Stimulated activated CD4-positive, alpha-beta T cell treated with anti-CD3 and anti-CD28 coated beads, Interleukin-12 subunit alpha, Interleukin-12 subunit beta, amount 100 ng/mL, for 4 hours (primary cell): ENCODE data around the gene FAM83B.
"Not testable (repeated sequence)": the region's sequence is repeated elsewhere in the genome, so short reads cannot be mapped to it uniquely, and the experiment has no call there.

ENCODE experiments used
- DNase-seq: peaks from one replicate; pipeline ENCODE4 v3.0.0-alpha.2; 2020

Gene FAM83B

DNA sequence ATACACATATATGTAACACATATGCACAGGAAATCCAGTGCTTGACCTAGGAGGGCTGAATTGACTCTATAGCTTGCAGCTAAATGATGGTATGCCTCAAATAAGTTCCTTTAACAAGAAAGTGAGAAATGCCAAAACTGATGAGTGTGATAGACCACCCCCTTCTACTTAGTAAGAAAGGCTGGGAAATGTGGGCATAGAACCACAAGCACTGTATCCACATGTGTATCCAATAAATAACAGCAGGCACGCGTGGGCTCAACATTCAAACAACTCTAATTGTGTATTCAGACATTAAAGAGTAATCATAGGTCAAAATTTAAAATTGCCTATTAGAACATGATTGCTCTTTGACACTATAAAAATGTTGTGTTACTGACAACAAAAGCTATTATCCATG is 54.1 kb downstream of the FAM83B start:
- DNase-seq: no peak

DNA sequence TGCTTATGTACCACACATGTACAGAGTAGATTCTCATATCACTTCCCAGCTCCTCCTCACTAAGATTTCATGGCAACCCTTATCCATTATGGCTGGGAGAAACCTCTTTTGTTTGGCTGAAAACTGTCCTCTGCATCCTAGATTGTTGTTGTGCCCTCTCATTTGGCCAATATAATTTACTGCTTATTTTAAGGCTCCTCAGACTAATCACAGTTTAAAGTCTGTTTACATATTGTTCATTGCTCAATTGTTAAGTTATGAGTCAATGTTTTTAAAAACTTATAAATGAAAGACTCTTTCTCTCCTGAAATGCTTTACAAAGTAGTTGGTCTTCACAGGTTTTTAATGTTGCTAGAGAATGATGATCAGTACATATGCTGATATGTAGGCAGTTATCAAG is 57.3 kb downstream of the FAM83B start:
- DNase-seq: no peak

DNA sequence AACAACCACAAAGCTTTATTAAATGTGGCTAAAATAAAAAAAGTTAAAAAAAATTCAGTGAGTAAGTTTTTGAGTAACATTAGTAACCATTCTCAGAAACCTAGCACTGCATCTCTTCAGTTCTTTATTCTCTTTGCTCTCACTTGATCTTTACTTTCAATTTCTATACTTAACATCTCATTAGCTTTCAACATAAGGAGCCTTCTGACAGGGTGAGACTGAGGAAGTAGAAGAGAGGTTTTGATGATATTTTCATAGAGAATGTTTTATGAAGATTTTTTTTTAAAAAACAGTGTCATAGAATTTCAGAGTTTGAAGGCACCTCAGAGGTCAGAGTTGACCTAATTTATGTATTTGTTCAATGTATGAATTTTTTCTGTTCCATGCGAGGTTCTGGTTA is 60.8 kb downstream of the FAM83B start:
- DNase-seq: no peak

DNA sequence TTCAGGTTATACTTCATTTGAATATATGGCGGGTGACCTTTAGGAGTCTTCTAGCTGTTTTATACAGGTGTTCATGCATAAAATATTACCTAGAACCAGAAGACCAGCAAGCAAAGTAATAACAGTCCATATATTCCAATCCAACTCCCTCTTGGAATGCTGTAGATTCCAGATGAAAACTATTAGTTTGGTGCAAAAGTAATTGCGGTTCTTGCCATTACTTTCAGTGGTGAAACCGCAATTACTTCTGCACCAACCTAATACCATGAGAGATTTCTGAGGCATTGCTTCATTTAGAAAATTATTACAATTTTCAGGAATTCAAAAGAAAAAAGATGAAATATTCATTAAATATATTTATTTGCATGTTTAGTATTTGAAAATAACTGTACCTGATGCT is 62.6 kb downstream of the FAM83B start:
- DNase-seq: no peak

DNA sequence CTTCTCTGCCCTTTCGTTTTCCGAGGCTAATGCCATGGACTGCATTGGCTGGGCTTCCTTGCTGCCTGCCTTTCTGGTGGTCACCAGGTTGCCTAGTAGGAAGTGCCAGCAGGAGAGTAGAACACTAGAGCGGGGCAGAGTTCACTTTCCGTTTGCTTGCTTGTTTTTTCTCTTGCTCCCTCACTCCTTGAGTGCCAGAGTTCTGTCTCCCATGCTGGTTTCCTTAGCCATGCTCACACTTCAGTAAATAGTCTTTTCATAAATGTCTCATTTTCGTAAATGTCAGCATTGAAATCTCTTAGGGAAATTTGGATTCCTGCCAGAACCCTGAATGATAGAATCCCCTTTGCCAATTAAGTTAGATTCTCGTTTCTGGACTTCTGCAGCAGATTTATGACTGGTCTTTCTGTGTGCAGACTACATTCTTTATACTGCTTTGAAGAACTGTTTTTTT is 63.9 kb downstream of the FAM83B start:
- no peak for DNase-seq

DNA sequence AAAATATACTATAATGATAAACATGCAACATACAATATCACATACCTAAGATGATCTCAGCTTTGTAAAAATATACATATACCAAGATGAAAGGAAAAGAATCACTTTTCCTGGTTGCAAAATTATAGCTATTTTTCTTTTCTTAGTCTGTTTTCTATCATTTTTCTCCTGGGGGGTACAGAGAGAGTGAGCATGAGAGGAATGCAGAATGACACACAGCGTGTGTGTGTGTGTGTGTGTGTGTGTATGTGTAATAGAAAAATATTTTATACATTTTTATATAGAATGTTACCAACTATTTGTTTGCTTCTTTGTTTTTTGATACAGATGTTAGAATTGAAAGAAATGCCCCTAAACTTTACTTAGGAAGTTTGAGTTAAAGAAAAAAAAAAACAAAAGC is 64.3 kb downstream of the FAM83B start:
- DNase-seq: no peak

DNA sequence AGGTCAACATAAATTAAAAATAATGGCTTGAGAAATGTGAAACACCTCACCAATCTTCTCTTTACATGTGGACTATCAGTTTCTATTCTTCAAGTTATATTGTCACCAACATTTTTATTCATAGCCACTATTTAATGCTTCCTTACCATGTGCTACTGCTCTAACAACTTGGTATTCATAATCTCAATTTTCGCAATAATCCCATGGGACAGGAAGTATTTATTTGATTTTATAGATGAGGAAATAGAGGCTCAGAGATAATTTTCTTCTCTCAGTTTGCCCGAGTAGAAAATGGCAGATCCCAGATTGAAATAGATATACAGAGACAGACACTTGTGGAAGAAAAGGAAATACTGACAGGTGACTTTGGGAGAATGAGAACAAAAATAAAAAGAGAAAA is 66.6 kb downstream of the FAM83B start:
- DNase-seq: no peak

DNA sequence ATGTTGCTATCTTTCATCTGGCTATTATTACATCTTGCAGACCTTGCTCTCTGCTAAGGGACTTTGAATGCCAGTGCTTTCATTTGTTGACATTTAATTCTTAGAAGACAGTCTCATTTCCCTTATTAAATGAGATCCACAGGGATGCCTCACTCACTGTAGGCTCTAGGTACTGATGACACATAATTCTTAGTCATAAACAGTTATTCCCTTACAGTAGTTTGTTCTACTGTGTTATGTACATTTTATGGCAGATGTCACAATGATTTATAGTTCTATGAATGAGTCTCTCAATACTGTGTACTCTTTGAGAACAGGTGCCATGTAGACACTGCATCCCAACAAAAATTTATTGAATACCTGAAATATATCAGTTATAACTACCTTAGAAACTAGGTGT is 70.3 kb downstream of the FAM83B start:
- DNase-seq: no peak

DNA sequence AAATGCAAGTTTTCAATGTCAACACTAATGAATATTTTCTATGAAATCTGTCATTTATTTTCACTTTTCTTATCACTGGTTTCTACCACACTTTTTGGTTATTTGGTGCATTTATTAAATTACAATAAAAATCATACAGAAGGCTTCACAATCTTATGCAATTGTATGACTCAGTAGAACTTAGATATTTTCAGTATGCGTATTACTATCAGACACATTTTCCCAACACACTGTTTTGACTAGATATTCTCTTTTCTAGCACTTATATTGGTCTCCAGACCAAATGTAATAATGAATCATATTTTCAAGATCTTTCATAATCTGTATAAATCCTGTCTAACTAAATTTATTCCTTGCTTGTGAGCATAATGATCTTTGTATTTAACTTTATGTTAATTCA is 74.1 kb downstream of the FAM83B start:
- no peak for DNase-seq

DNA sequence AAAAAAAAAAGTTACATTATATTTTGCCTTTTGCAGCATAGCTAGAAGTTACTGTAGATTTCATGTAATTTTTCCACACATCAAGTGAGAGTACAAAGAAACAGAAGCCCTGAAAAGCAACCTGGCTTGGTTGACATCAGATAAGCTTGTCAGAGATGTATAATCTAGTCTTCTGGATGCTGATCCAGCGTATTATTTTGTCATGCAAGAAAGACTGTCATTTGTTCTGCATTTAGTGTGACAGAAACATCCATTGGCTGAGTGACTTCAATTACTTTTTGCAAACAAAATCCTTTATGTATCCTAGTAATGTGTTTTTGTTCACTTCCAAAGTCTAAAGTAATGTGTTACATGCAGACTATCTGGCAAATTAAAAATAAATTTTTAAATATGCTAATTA is 75.3 kb downstream of the FAM83B start:
- no peak for DNase-seq

DNA sequence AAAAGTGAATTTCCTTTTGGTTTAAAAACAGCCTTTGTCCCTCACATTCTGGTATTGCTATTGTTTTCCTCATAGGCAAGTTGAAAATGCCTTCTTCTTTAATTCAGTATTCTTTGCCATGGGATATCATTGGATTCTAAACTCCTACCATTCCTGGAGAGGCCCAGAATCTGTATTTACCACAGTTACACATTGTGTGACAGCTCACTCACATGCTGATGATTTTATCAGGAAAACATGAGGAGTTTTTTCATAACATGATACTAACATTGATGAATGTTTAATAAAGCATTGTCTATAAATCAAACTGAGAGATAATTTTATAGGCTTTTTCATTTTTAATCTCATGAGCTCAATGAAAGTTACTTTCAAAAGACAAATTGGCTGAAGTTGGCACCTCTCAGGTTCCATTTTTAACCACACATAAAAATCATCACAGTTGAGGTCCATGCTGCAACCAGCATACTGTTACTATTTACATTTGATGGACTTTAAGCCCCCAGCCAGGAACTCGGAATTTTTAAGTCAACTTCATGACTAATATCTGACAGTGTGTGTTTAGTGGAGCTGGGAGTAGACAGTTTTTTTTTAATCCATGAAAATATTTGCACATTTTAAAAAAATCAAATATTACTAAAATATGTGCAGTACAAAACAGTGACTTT is 82.8 kb downstream of the FAM83B start:
- no peak for DNase-seq

DNA sequence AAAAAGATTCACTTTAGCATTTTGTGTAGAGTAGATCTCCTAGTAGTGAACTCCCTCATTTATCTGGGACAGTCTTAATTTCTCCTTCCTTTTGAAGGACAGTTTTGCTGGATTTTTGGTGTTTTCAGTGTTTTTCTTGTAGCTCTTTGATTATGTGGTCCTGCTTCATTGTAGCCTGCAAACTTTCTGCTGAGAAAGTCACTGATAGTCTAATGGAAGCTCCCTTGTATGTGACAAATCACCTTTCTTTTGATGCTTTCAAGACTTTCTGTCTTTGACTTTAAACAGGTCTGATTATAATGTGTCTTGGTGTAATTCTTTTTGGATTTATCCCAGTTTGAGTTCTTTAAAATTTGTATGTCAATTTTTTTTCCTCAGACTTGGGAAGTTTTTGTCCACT is 86.1 kb downstream of the FAM83B start:
- no peak for DNase-seq

DNA sequence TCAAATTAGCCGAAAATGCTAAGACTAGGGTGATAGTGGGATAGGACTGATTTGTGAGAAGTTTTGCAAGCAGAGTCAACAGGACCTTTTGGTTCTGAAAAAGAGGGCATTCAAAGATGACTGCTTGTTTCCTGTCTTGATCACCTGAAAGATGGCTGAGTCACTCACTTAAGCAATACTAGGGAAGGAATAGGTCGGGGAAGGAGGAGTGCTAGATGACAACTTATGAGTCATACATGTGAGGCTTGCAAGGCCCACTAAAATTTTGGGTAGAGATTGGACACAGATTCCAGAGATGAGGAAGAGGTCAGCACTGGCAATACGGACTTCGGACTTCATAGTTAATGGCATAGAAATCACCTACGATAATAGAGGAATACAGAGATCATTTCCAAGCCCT is 89.2 kb downstream of the FAM83B start:
- DNase-seq: no peak

DNA sequence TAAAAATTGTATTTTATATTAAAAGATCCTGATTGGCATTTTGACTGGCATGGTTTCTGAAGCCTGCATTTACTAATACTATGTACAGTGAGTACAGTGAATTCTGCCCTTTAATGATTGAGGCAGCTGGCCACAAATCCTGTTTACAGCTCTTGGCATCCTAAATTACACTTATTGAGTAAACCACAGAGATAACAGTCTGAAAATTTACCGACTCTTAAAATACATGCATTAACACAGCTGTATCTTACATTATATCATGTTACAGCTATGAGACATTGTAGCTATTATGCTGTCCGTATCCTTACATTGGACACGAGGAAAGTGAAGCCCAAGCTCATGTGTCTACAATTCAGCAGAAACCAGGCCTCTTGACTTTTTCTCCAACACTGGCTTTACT is 90.8 kb downstream of the FAM83B start:
- DNase-seq: no peak

DNA sequence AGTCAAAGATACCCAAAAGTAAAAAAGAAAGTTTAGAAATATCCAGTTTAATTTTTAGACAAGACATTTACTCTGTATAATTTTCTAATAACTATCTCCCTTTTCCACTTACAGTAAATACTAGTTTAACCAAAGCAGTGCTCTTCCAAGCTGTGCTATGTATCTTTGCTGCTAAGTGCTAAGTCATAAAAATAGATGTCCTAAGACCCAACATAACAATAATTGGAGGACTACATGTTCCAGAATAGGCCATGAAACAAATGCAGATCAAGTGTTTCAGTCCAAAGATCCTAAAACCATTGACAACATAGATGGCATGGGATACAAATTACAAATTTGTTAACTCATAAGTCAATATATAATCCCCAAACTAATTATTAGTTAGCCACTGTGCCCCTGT is 111.1 kb downstream of the FAM83B start:
- DNase-seq: no peak

DNA sequence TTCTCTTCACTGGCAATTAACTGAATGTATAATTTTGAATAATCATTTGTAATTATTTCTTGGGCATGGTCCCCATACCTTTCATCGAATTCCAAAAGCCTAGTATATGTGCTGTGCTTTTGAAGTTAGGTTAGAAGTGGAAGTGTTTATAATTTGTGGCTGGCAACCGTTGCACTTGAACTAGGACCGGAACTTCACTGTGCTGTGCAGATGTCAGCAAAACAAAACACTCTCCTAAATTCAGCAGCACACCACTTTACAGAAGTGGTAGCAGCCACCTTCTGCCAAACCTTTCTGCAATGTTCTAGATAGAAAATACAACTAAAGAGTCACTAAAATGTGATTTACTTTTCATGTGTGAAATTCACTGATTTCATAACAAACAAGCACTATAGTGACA is 111.9 kb downstream of the FAM83B start:
- DNase-seq: no peak

DNA sequence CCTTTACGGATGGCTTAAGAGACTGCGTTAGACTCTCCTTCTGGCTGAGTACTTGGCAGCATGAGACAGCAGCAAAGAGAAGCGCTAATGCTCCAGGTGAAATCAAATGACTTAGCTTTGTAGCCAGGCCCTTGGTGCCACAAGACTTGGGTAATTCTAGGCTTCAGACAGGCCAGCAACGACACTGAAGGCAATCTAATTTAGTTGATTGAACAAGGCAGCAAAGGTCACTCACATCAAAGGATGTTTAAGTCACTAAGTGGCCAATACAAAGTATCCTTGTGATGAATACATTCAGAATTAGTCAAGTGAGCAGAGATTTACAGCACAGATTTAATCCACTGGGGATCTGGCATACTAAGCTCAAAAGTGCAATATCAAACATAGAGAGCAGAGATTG is 113.2 kb downstream of the FAM83B start:
- DNase-seq: no peak

DNA sequence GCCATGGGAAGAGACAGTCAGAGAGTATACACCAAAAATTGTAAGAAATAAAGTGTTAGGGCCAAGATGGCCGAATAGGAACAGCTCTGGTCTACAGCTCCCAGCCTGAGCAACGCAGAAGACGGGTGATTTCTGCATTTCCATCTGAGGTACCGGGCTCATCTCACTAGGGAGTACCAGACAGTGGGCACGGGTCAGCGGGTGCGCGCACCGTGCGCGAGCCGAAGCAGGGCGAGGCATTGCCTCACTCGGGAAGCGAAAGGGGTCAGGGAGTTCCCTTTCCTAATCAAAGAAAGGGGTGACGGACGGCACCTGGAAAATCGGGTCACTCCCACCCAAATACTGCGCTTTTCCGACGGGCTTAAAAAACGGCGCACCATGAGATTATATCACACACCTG is 114.8 kb downstream of the FAM83B start:
- not testable (repeated sequence) for DNase-seq

DNA sequence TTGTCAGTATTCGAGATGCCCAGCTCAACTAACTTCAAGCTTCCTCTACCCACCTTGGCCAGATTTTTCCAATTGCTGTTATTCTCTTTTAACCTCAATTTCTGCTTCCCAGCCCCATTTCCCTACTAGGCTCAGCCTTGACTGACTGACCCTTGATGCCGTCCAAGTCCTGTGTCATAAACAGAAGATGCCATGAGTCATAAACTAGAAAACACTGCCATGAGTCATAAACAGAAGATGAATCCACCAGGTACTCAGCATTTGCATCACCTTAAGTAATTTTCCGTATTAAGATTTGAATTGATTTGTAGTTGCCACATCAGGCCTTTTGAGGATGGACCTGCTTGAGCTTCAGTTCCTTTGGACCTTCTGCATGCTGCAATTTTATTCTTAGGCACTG is 123.8 kb downstream of the FAM83B start:
- DNase-seq: no peak

DNA sequence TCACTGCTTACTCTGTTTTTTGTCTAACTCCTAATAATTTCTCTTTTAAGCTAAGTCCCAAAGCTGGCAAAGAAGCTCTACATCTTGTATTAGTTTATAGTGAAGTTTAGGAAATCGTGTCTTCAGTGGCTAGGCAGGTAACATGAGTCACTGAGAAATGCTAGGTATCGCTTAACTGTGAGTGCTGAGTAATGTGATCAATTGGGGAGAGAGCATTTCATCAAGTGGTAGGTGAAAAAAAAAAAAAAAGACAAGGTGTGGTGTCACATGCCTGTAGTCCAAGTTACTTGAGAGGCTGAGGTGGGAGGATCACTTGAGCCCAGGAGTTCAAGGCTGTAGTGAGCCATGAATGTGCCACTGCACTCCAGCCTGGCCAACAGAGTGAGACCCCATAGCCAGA is 125.3 kb downstream of the FAM83B start:
- DNase-seq: no peak

DNA sequence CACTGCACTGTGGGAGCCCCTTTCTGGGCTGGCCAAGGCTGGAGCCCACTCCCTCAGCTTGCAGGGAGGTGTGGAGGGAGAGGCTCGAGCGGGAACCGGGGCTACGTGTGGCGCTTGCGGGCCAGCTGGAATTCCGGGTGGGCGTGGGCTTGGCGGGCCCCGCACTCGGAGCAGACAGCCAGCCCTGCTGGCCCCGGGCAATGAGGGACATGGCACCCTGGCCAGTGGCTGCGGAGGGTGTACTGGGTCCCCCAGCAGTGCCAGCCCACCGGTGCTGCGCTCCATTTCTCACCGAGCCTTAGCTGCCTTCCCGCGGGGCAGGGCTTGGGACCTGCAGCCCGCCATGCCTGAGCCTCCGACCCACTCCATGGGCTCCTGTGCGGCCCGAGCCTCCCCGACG is 132.6 kb downstream of the FAM83B start:
- DNase-seq: not testable (repeated sequence)

DNA sequence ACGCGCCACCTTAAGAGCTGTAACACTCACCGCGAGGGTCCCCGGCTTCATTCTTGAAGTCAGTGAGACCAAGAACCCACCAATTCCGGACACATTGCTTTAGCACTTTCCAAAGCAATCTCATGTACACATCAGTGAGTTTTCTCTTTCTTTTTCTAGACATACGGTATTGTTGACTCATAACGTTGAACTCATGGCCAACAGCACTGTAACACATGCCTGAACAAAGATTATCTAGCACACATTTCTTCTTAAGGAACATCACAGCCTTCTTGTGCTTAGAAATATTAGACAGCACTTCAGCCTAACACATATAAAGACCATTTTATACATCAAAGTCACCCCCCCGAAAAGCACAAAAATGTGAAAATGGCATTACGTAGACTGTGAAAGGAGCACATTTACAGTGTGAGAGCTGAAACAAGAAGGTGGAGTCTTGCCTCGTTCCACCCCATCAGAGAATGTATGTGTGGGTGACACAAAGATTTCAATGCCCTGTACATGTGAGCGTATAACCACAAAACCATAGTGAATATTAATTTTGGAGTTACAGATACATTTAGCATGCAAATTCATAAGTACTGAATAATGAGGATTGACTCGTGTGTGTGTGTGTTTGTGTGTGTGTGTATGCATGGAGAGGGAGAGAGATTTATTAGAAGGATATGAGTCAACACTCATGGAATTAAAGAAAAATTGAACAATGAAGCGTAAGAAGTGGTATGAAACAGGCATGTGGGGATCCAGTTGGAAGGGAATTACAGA is 134.1 kb downstream of the FAM83B start:
- no peak for DNase-seq

DNA sequence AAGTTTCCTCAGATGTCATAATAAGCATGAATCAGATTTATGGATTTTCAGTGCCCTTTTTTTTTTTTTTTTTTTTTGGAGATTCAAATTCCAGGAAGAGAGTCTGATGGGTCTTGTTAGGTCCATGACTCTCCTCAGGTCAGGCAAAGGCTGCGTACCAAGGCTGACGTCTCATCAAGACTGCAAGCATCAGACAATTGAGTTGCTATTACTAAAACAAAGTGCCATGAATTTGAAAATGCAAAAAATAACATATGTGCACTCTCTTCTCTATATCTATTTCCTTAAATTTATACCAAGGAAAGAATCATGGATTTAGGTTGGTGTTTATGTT is 134.7 kb downstream of the FAM83B start:
- DNase-seq: no peak

DNA sequence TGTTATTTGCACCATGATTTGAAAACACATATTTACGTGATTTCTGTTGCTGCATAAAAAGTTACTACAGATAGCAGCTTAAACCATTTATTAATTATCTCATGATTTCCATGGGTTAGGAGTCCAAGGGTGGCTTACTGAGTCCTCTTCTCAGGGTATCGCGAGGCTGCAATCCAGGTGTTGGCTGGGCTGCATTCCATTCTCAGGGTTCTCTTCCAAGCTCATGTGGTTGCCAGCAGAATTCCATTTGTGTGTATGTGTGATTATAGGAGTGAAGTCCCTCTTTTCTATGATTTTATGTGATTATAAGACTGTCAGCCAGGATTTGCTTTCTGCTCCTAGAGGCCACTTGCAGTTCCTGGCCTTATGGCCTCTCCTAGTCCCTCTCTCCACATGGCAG is 135.1 kb downstream of the FAM83B start:
- DNase-seq: no peak
